PFSK-1 (cell line): ENCODE results near the gene SYCN.

Source experiments
- FOXP2 ChIP-seq: optimal IDR thresholded peaks from 2 replicates; pipeline ENCODE3; 2011; ENCODE audit warnings: borderline replicate concordance, control low read depth, inconsistent platforms; ENCODE audit not compliant: insufficient read depth; ENCODE audit errors: extremely low read length, extremely low read depth
- POLR2AphosphoS5 ChIP-seq: IDR thresholded peaks from 2 replicates; pipeline ENCODE4 v1.6.1; 2012; ENCODE audit warnings: low read depth, mild to moderate bottlenecking, control low read depth, low read length, moderate library complexity
- SIN3A ChIP-seq: IDR thresholded peaks from 2 replicates; pipeline ENCODE4 v1.6.1; 2012; ENCODE audit warnings: mild to moderate bottlenecking, low read length, moderate library complexity, borderline replicate concordance; ENCODE audit not compliant: insufficient read depth
- TAF1 ChIP-seq: IDR thresholded peaks from 2 replicates; pipeline ENCODE4 v1.6.1; 2012; ENCODE audit warnings: low read length, control low read depth, borderline replicate concordance; ENCODE audit not compliant: insufficient read depth
- TF ChIP-seq, protein P1 (sequence below), 2 experiments: IDR thresholded peaks; 2 replicates each; pipeline versions ENCODE4 v1.6.1 to v1.8.0; 2011 to 2012; ENCODE audit warnings: low read depth in 2 of 2, low read length in 2 of 2, control low read depth in 1 of 2, inconsistent platforms in 1 of 2, mild to moderate bottlenecking in 1 of 2, moderate library complexity in 1 of 2; ENCODE audit not compliant: insufficient read depth in 1 of 2

The SYCN gene

DNA sequence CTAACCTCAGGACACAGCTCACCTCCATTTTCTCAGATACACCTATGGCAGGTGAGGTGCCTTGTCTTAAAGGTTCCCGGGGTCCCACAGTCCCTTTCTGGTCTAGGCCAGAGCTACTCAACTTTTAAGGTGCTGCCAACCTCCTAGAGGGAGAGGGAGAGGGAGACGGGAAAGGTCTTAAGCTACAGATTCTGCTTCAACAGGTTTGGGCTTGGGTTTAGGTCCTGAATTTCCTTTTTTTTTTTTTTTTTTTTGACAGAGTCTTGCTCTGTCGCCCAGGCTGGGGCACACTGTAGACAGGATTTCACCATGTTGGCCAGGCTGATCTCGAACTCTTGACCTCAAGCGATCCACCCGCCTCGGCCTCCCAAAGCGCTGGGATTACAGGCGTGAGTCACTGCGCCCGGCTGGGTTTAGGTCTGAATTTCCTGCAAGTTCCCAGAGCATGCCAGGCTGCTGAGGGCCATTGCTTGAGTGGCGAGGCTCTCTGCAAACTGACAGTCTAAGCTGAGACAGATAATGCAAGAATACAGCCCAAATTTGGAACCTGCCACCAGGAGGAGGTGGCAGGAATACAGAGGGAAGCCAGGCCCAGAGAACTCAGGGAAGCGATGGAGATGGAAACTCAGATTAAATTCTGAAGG lies 7.8 kb upstream of the SYCN start:
- TF ChIP-seq POLR2AphosphoS5 = no peak
- TF ChIP-seq SIN3A = no peak
- TF ChIP-seq, protein P1, sequence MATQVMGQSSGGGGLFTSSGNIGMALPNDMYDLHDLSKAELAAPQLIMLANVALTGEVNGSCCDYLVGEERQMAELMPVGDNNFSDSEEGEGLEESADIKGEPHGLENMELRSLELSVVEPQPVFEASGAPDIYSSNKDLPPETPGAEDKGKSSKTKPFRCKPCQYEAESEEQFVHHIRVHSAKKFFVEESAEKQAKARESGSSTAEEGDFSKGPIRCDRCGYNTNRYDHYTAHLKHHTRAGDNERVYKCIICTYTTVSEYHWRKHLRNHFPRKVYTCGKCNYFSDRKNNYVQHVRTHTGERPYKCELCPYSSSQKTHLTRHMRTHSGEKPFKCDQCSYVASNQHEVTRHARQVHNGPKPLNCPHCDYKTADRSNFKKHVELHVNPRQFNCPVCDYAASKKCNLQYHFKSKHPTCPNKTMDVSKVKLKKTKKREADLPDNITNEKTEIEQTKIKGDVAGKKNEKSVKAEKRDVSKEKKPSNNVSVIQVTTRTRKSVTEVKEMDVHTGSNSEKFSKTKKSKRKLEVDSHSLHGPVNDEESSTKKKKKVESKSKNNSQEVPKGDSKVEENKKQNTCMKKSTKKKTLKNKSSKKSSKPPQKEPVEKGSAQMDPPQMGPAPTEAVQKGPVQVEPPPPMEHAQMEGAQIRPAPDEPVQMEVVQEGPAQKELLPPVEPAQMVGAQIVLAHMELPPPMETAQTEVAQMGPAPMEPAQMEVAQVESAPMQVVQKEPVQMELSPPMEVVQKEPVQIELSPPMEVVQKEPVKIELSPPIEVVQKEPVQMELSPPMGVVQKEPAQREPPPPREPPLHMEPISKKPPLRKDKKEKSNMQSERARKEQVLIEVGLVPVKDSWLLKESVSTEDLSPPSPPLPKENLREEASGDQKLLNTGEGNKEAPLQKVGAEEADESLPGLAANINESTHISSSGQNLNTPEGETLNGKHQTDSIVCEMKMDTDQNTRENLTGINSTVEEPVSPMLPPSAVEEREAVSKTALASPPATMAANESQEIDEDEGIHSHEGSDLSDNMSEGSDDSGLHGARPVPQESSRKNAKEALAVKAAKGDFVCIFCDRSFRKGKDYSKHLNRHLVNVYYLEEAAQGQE (IDR thresholded peaks at IDR 0.05; ENCODE audit: insufficient read depth in 1 of 2, low read depth in 2 of 2, low read length in 2 of 2) = no peak
- no peak for TF ChIP-seq TAF1
- no peak for TF ChIP-seq FOXP2

DNA sequence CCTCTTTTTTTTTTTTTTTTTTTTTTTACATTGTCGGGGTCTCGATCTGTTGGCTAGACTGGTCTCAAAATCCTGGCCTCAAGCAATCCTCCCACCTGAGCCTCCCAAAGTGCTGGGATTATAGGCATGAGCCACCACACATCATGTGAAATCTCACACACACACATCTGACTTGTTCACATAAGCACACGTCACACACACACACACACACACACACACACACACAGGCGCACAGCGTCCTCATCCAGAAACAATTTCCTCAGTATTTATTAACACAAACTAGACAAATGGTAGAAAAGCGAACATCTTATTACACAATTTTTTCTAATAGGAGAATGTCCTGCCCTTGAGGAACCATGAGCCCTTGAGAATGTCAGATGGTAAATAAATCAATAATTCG lies 5.1 kb upstream of the SYCN start:
- TF ChIP-seq SIN3A (no peak), POLR2AphosphoS5 (no peak), FOXP2 (no peak), TAF1 (no peak)
- TF ChIP-seq, protein P1 (IDR thresholded peaks at IDR 0.05; ENCODE audit: insufficient read depth in 1 of 2, low read depth in 2 of 2, low read length in 2 of 2) = no peak

GRCh38 chr19:39208175-39208795 lies 4.2 kb upstream of the SYCN start:
- TF ChIP-seq POLR2AphosphoS5 (no peak), TAF1 (no peak), FOXP2 (no peak)
- TF ChIP-seq, protein P1 (IDR thresholded peaks at IDR 0.05; ENCODE audit: insufficient read depth in 1 of 2, low read depth in 2 of 2, low read length in 2 of 2) = no peak

GRCh38 chr19:39207293-39207836 lies 3.3 kb upstream of the SYCN start:
- TF ChIP-seq FOXP2 = no peak
- TF ChIP-seq TAF1 = no peak
- TF ChIP-seq, protein P1 (IDR thresholded peaks at IDR 0.05; ENCODE audit: insufficient read depth in 1 of 2, low read depth in 2 of 2, low read length in 2 of 2) = no peak
- no peak for TF ChIP-seq SIN3A
- TF ChIP-seq POLR2AphosphoS5 = no peak
